Activated B cell treated with CpG ODN at 0.5 μM for 24 hours (primary cell): ENCODE measurements around the gene ACOX3. TPM values are rescaled to one million over a fixed set of nuclear protein-coding genes. Genes with fewer than 3 reads are reported as not detected.

ENCODE experiments used
- ATAC-seq: fragments of 200-7000 bp; cut with Tn5 transposase; one replicate; pipeline ENCODE4 v1.10.0; 2021; ENCODE audit warnings: low read depth, mild to moderate bottlenecking, moderate library complexity
- CTCF ChIA-PET: fragments of 350-600 bp; sonication (Branson Sonifier 250); formaldehyde crosslinking; loops from one replicate; lab custom pipeline; 2021; ENCODE audit warnings: antibody characterized with exemption; lab: Charles Lee
- POLR2A ChIA-PET: fragments of 350-600 bp; sonication (Branson Sonifier 250); formaldehyde crosslinking; loops from one replicate; lab custom pipeline; 2021; ENCODE audit warnings: antibody characterized with exemption; lab: Charles Lee
- DNase-seq: peaks from one replicate; pipeline ENCODE4 v3.0.0; 2022
- H3K27ac Mint-ChIP-seq: one replicate; pipeline ENCODE4 v1.8.0; 2020; ENCODE audit warnings: mixed read lengths
- H3K27me3 Mint-ChIP-seq: one replicate; pipeline ENCODE4 v1.8.0; 2021; ENCODE audit warnings: mixed read lengths
- H3K36me3 Mint-ChIP-seq: one replicate; pipeline ENCODE4 v1.8.0; 2021; ENCODE audit warnings: low read depth, mixed read lengths
- H3K4me1 Mint-ChIP-seq: one replicate; pipeline ENCODE4 v1.8.0; 2021; ENCODE audit warnings: mixed read lengths
- H3K4me3 Mint-ChIP-seq: one replicate; pipeline ENCODE4 v1.8.0; 2020; ENCODE audit warnings: mild to moderate bottlenecking, mixed read lengths
- H3K9me3 Mint-ChIP-seq: one replicate; pipeline ENCODE4 v1.8.0; 2020; ENCODE audit warnings: mixed read lengths
- CTCF ChIP-seq: fragments of 200-600 bp; IDR thresholded peaks from one replicate; pipeline ENCODE4 v1.8.0; 2022; ENCODE audit warnings: antibody characterized with exemption, mild to moderate bottlenecking
- intact Hi-C: fragments of 100-400 bp; cut with micrococcal nuclease; formaldehyde crosslinking; loops from one replicate; pipeline ENCODE4 v1.15.1; 2024
- total RNA-seq: library from RNA; stranded (reverse); gene quantifications from 2 replicates; pipeline ENCODE4 v1.2.3, GENCODE V29; 2022

Gene ACOX3
- total RNA-seq, 1 donor from 2014 or later = 20.6 TPM

DNA sequence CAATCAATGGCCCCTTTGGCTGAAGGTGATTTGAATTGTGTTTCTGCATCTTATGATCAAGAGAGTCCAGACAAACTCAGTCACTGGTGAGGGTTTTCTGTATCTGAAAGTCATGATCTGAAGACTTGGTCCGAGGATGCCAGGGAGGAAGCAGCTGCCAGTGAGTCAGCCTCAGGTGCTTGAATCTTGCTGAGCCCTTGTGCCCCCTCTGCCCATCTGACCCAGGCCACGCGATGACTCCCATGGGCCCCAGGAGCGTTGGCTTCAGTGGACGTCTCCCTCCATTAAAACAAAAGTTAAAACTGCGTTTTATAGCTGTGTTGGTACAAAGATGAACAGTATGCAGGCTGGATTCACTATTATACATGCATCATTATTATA, 109.0 kb downstream of the ACOX3 start:
- Mint-ChIP-seq H3K4me3 (no peak overlapping the region), H3K36me3 (no peaks in the 10 kb centered on the region), H3K27me3 (peaks cover 6% of the 10 kb centered on the region), H3K4me1 (no peaks in the 10 kb centered on the region), H3K9me3 (peaks cover 12% of the 10 kb centered on the region), H3K27ac (no peak overlapping the region)
- POLR2A ChIA-PET = no interaction called here
- intact Hi-C loops = no loop called here
- no peak for DNase-seq
- CTCF ChIA-PET = no interaction called here
- no peak for TF ChIP-seq CTCF
- ATAC-seq = no peak

- Mint-ChIP-seq H3K9me3 (peaks cover 8% of the 10 kb centered on the region), H3K27ac (no peak overlapping the region), H3K36me3 (no peaks in the 10 kb centered on the region), H3K4me1 (no peaks in the 10 kb centered on the region), H3K4me3 (no peak overlapping the region), H3K27me3 (peaks cover 6% of the 10 kb centered on the region)
- ATAC-seq = no peak
- ChIA-PET POLR2A (no interaction called here), CTCF (no interaction called here)
- intact Hi-C loops = no loop called here
- no peak for TF ChIP-seq CTCF
- no peak for DNase-seq
These were observed 109.5 kb downstream of the ACOX3 start for GRCh38 chr4:8330821-8331574.

DNA sequence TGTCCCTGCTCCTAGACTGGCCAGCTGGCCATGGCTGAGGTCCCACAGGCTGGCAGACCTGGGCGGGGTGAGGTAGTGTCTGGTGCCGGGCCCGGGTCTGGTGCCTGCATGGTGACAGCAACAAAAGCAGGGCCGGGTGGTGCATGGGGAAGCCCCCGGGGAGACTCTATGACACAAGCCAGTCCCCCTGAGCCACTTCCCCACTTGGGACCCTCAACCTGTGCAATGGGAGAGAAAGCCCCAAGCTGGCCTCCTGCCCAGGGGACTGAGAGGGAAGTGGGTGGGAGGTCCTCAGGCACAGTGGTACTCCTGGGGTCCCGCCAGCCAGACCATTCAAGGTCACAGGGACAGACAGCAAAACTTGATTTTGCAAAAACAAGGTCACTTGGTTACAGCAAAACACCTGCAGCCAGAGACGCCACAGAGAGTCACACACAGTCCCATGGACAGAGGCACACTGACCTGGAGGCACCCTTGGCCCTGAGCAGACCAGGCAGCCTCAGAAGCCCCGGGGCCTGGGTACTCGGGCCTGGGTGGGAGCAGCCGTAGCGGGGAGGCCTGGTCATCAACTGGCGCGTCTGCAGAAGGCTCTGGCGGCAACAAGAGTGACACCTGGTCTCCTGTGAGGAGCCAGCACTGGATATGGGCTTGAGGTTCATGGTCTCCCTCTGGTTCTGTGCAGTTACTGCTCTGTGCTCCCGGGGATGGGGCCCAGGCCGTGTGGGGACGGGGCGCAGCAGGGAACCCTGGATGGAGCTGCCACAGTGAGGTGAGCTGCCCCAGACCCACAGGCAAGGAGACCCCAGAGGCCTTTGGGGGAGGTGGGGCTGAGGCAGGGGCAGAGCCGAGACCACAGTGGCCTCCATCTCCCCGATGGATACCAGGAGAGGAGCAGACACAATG, 110.4 kb downstream of the ACOX3 start:
- no peaks in the 10 kb centered on the region for H3K36me3 Mint-ChIP-seq
- no peaks in the 10 kb centered on the region for H3K4me1 Mint-ChIP-seq
- intact Hi-C loops = no loop called here
- no peak for TF ChIP-seq CTCF
- ChIA-PET POLR2A (no interaction called here), CTCF (no interaction called here)
- H3K9me3 Mint-ChIP-seq = peaks cover 6% of the 10 kb centered on the region
- peaks cover 6% of the 10 kb centered on the region for H3K27me3 Mint-ChIP-seq
- no peak overlapping the region for H3K4me3 Mint-ChIP-seq
- ATAC-seq = no peak
- H3K27ac Mint-ChIP-seq = no peak overlapping the region
- DNase-seq = no peak

DNA sequence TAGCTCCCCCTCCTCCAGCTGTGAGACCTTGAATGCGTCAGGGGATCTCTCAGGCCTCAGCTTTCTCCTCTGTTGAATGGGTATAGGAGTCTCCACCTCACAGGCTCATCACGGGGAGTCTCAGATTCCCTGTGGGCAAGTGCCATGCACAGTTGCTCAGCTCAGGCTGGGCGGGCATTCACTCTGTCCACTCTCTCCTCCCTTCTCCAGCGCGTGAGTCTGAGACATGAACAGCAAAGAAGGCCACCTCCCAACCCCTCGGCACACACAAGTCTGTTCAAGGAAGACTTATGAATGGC, 111.0 kb downstream of the ACOX3 start:
- Mint-ChIP-seq H3K4me1 (no peaks in the 10 kb centered on the region), H3K36me3 (no peaks in the 10 kb centered on the region), H3K4me3 (no peak overlapping the region), H3K9me3 (peaks cover 6% of the 10 kb centered on the region), H3K27ac (no peak overlapping the region), H3K27me3 (peaks cover 7% of the 10 kb centered on the region)
- intact Hi-C loops = no loop called here
- ChIA-PET CTCF (no interaction called here), POLR2A (no interaction called here)
- ATAC-seq (no peak), DNase-seq (no peak)
- no peak for TF ChIP-seq CTCF

- Mint-ChIP-seq H3K9me3 (peaks cover 6% of the 10 kb centered on the region), H3K27me3 (peaks cover 9% of the 10 kb centered on the region), H3K4me3 (no peak overlapping the region), H3K4me1 (no peaks in the 10 kb centered on the region), H3K36me3 (no peaks in the 10 kb centered on the region), H3K27ac (no peak overlapping the region)
- DNase-seq = no peak
- TF ChIP-seq CTCF = no peak
- no peak for ATAC-seq
- POLR2A ChIA-PET = no interaction called here
- CTCF ChIA-PET = no interaction called here
- intact Hi-C loops = no loop called here
These were observed 111.5 kb downstream of the ACOX3 start for GRCh38 chr4:8328866-8329559.
